Adipocyte (in vitro differentiated cells): Measurements from ENCODE around the gene CARD10.

Experiments used
- DNase-seq: peaks from one replicate; pipeline ENCODE4 v3.0.0-alpha.2; 2015; ENCODE audit warnings: low read depth
- H3K27me3 ChIP-seq: replicated peaks from 2 replicates; pipeline ENCODE4 v1.7.0; 2013; ENCODE audit warnings: mild to moderate bottlenecking, low read length, moderate library complexity; ENCODE audit not compliant: control insufficient read depth, insufficient read depth
- H3K36me3 ChIP-seq: 2 replicates; pipeline ENCODE4 v1.7.0; 2013; ENCODE audit warnings: low read length, mild to moderate bottlenecking, moderate library complexity; ENCODE audit not compliant: control insufficient read depth, insufficient read depth, severe bottlenecking
- H3K4me1 ChIP-seq: 2 replicates; pipeline ENCODE4 v1.7.0; 2013; ENCODE audit warnings: mild to moderate bottlenecking, low read length, moderate library complexity; ENCODE audit not compliant: control insufficient read depth, insufficient read depth
- H3K4me3 ChIP-seq: 2 replicates; pipeline ENCODE4 v1.7.0; 2013; ENCODE audit warnings: mild to moderate bottlenecking, low read length, moderate library complexity
- H3K9ac ChIP-seq: 2 replicates; pipeline ENCODE4 v1.7.0; 2013; ENCODE audit warnings: mild to moderate bottlenecking, low read length, moderate library complexity
- H3K9me3 ChIP-seq: 2 replicates; pipeline ENCODE4 v1.7.0; 2013; ENCODE audit warnings: mild to moderate bottlenecking, low read length, moderate library complexity; ENCODE audit not compliant: control insufficient read depth

CARD10 gene

DNA sequence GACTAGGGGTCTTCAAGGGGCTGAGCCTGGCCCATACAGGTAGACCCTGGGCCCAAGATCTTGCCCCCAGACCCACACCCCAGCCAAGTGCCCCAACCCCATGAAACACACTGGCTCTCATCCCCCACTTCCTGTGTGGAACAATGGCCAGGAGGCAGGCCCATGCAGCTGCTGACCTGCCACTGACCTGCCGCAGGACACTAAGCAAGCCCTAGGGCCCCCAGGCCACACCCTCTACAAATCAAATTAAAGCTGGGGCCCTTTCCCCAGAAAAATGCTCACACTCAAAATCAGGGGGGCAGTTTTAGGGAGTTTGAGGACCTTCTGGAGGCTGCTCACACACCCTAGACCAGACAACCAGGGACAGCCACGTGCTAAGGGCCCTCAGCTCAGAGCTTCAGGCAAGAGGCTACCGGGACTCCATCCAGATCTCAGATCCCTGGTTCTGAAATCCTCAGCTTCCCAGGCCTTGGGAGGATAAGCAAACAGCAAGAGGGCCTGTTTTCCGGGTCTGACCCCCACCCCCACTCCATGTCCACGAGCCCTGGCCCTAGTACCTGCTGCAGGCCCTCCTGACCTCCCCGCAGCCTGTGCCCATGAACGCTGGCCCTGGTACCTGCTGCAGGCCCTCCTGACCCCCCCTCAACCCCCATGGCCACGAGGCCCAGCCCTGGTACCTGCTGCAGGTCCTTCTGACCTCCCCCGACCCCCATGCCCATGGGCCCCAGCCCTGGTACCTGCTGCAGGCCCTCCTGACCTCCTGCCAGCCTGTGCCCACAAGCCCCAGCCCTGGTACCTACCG is 10.0 kb downstream of the CARD10 start:
- H3K27me3 ChIP-seq = no peaks in the 10 kb centered on the region
- H3K9me3 ChIP-seq = no peaks in the 10 kb centered on the region
- no peak overlapping the region for H3K9ac ChIP-seq
- H3K36me3 ChIP-seq = peaks cover 4% of the 10 kb centered on the region
- DNase-seq = no peak
- peaks cover 27% of the 10 kb centered on the region for H3K4me1 ChIP-seq
- no peak overlapping the region for H3K4me3 ChIP-seq

DNA sequence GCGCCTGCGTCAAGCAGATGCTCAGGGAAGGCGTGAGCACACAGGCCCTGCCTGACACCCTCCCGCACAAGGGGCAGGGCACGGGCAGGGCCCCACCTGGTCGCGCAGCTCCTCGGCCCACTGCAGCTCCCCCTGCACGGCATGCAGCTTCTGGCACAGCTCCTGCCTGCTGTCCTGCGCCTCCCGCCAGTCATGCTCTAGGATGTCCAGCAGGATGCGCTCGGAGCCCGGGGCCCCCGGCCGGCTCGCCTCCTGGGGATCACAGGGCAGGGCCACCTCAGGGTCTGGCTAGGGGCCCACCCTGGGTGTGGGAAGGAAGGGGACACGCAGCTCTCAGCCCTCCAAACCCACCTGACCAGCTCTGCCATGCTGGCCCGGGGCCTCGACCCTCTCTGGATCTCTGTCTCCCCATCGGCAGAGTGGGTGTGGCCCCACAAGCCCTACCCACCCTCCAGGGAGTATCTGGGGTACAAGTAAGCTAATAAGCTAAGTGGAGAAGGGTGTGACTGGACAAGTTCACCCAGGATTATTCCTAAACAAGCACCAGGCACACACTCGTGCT is 10.7 kb downstream of the CARD10 start:
- Histone ChIP-seq H3K27me3 (no peaks in the 10 kb centered on the region), H3K4me3 (no peak overlapping the region), H3K9ac (no peak overlapping the region), H3K36me3 (peaks cover 4% of the 10 kb centered on the region), H3K4me1 (peaks cover 27% of the 10 kb centered on the region), H3K9me3 (no peaks in the 10 kb centered on the region)
- no peak for DNase-seq

DNA sequence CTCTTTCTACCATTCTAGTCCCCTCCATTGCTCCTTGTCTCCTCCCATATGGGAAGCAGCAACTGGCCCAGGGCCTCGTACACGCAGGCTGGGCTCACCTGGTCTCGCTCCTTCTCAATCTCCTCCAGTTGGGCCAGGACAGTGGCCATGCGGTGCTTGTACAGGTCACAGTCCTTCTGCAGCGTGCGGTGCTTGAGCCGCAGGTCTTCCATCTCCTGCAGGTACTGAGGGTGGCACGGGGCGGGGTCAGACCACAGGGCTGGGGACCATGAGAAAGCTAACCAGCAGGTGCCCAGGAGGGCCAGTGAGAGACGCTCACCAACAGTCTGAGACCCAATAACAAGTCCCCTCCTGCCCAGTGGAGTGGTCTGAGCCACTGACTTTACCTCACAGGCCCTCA is 11.5 kb downstream of the CARD10 start:
- no peak overlapping the region for H3K9ac ChIP-seq
- H3K4me3 ChIP-seq = no peak overlapping the region
- peaks cover 23% of the 10 kb centered on the region for H3K4me1 ChIP-seq
- no peaks in the 10 kb centered on the region for H3K9me3 ChIP-seq
- DNase-seq = no peak
- no peaks in the 10 kb centered on the region for H3K27me3 ChIP-seq
- peaks cover 4% of the 10 kb centered on the region for H3K36me3 ChIP-seq

DNA sequence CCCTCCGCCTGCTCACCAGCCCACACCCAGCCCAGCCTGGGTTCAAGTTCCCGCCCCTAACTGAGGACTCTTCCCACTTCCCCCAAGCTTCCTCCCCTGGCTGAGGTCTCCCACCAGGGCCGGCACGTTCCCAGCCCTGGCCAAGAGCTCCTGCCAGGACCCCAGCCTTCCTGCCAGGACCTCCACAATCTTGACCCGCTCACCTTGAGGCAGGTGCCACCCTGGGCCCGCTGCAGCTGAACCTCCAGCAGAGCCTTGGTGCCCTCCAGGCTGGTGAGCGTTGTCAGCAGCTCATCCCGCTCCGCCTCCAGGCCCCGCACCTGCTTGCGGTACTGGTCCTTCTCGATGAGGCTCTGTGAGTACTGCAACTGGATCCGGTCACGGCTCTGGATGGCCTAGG is 13.2 kb downstream of the CARD10 start:
- Histone ChIP-seq H3K27me3 (no peaks in the 10 kb centered on the region), H3K9ac (no peak overlapping the region), H3K9me3 (no peaks in the 10 kb centered on the region), H3K4me1 (peaks cover 24% of the 10 kb centered on the region), H3K4me3 (no peak overlapping the region), H3K36me3 (peaks cover 4% of the 10 kb centered on the region)
- DNase-seq = no peak

DNA sequence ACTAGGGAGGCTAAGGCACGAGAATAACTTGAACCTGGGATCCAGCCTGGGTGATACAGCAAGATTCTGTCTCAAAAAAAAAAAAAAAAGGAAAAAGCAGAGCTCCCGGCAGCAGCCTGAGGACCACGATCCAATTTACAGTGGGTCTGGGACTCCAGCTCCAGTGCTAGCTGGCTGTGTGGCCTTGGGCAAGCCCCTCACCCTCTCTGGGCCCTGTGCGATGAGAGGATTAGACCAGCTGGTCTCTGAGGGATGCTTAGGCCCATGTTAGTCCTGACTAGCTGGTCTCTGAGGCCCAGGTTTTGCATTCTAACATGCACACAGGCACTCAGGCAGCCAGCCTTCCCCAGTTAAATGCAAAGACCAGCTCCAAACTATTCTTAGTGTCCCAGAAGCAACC is 13.7 kb downstream of the CARD10 start:
- H3K4me3 ChIP-seq = no peak overlapping the region
- H3K9me3 ChIP-seq = no peaks in the 10 kb centered on the region
- peaks cover 4% of the 10 kb centered on the region for H3K36me3 ChIP-seq
- H3K27me3 ChIP-seq = no peaks in the 10 kb centered on the region
- peaks cover 24% of the 10 kb centered on the region for H3K4me1 ChIP-seq
- no peak overlapping the region for H3K9ac ChIP-seq
- DNase-seq = no peak

DNA sequence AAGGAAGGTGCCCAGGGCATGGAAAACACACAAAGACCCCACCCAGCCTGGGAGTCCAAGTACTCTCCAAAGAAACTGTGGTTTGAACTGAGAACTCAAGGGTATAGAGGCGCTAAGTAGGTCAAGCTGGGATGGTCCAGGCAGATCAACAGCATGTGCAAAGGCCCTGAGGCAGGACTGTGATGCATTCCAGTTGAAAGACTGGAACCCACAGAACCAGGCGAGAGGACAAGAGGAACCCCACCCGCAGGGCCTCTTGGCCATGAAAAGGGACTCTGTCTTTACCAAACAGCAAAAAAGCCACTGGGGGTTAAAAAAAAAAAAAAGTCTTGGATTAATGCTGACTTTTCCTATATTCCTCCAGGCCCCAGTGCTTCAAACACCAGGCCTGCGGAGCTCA is 14.3 kb downstream of the CARD10 start:
- no peak overlapping the region for H3K9ac ChIP-seq
- no peaks in the 10 kb centered on the region for H3K27me3 ChIP-seq
- H3K9me3 ChIP-seq = no peaks in the 10 kb centered on the region
- H3K4me3 ChIP-seq = no peak overlapping the region
- H3K36me3 ChIP-seq = peaks cover 4% of the 10 kb centered on the region
- no peak for DNase-seq
- H3K4me1 ChIP-seq = peaks cover 24% of the 10 kb centered on the region

DNA sequence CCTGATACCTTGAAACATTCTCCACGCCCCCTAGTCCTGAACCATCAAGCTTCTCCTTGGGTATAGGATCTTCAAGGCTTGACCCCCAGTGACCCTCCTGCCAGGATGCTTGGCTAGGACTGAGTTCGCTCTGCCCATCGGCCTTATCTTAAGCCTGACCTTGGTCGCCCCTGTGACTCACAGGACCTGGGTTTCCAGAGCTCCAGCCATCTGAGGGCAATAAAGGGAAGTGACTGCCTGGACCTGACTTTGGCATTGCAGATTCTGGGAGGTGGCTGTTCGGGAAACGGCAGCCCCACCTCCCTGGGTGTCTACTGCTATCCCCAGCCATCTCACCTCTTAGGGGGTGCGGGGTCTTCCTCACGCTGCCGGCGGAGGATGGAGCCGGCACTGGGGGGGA is 15.4 kb downstream of the CARD10 start:
- H3K9ac ChIP-seq = no peak overlapping the region
- no peak overlapping the region for H3K4me3 ChIP-seq
- peaks cover 4% of the 10 kb centered on the region for H3K36me3 ChIP-seq
- no peaks in the 10 kb centered on the region for H3K9me3 ChIP-seq
- no peak for DNase-seq
- no peaks in the 10 kb centered on the region for H3K27me3 ChIP-seq
- H3K4me1 ChIP-seq = peaks cover 18% of the 10 kb centered on the region

DNA sequence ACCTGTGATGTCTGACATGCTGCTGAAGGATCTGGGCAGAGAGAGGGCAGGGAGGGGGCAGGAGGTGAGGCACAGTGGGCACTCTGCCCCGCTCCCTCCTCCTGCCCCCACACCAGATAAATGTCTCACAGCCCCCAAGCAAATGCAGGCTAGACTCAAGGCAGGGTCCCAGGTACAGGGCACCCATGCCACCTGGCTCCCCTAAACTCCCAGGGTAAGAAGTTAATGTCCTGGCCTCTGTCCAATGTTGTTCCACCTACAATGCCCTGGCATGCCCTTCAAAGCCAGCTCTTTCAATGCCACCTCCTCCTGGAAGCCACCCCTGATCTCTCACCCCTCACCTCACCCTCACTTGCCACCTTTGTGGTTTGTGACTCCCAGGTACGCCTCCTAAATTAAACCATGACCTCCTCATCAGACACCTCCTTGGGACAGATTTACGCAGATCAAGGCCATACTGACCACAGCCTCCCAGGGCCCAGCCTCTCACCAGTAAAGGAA is 16.0 kb downstream of the CARD10 start:
- Histone ChIP-seq H3K4me1 (peaks cover 13% of the 10 kb centered on the region), H3K4me3 (no peak overlapping the region), H3K9me3 (no peaks in the 10 kb centered on the region), H3K27me3 (no peaks in the 10 kb centered on the region), H3K9ac (no peak overlapping the region), H3K36me3 (peaks cover 4% of the 10 kb centered on the region)
- DNase-seq = no peak

DNA sequence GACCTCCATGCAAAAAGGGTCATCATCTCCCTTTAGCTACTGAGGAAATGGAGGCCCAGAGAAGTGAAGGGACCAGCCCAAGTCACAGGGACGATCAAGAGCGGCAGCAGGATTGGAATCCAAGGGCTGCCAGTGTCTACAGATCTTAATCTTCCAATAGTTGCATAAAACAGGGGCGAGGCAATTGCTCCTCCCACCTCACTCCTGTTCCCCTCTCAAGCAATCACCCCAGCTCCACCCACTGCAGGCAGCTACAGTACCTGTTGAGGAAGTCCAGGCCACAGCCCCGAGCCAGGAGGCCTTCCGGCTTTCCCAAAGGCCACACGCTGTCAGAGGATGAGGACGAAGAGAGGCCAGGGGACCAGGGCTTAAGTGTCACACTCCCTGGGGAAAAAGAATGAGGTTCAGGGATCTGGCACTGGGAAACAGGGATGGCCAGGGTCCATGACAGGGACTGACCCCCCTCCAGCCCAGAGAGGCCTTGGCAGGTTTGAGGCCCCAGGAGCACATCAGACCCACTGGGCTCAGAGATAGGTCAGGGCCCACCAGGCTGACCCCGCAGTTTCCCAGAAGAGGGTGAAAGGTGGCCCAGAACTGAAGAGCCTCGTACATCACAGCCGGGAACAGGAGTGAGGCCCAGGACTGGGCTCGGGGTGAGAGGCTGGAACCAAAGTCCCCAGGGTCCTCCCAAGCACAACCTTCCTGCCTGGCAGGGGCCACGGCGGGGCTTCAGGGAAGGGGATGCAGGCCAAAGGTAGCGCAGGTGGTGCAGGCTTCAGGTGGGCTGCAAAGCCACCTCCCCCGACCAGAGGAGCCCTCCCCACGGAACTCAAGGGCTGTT is 16.7 kb downstream of the CARD10 start:
- no peak for DNase-seq
- Histone ChIP-seq H3K9ac (no peak overlapping the region), H3K4me3 (no peak overlapping the region), H3K9me3 (no peaks in the 10 kb centered on the region), H3K4me1 (peaks cover 13% of the 10 kb centered on the region), H3K27me3 (no peaks in the 10 kb centered on the region), H3K36me3 (peaks cover 4% of the 10 kb centered on the region)

DNA sequence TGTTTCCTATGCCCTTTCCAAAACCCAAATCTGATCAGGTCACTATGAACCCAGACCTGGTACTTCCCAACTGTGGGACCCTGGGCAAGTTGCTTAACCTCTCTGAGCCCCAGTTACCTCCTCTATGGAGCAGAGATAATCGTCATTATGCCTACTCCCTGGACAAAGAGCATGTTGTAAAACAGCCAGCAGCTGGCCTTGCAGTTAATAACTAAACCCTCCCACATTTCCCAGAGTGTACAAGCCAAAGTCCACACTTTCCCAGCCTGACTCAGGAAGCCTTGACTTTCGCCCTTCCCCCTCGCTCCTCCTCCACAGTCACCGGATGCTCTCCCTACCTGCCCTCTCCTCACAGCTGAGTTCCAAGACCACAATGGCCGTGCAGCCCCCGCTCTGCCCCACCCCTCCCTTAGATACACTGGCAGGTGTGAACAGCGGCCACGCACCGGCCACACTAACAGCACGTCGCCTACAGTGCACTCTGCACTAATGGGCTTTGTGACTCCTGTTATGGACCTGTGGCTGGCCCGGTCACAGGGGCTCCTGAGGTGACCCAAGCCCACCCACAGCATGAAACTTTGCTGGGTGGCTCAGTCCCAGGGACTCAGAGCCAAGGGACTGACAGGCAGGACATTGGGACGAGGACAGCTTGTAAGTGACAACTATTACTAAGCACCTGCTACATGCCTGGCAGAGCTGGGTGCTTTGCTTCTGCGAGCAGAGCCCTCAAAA is 17.4 kb downstream of the CARD10 start:
- Histone ChIP-seq H3K27me3 (no peaks in the 10 kb centered on the region), H3K36me3 (peaks cover 4% of the 10 kb centered on the region), H3K4me3 (no peak overlapping the region), H3K9ac (no peak overlapping the region), H3K9me3 (no peaks in the 10 kb centered on the region), H3K4me1 (peaks cover 20% of the 10 kb centered on the region)
- DNase-seq = no peak
